ENCODE results near the gene NELFA.

- no peak for TF ChIP-seq STAT3 (IDR thresholded peaks at IDR 0.05; ENCODE audit: low read depth, low read length)
- no peak for TF ChIP-seq MXI1 (IDR thresholded peaks at IDR 0.05; ENCODE audit: low read depth, low read length)
- no peak for TF ChIP-seq SUPT20H (IDR thresholded peaks at IDR 0.05; ENCODE audit: borderline replicate concordance, control insufficient read depth, low read depth, low read length)
- no peak for TF ChIP-seq EGR1 (IDR thresholded peaks at IDR 0.05; ENCODE audit: borderline replicate concordance in 1 of 2, low read depth in 2 of 2, low read length in 2 of 2)
- TF ChIP-seq NR2F1 (conservative IDR thresholded peaks at IDR 0.05) = no peak
- TF ChIP-seq FOXK2 (IDR thresholded peaks at IDR 0.05) = no peak
- no peak for TF ChIP-seq PKNOX1 (IDR thresholded peaks at IDR 0.05)
Measured at GRCh38 chr4:1975391-1975801, 33.4 kb downstream of the NELFA start.

Measured in GM12878 (cell line).